OCI-LY1 (cell line): ENCODE data around the gene FCGBP.
"Not testable (repeated sequence)": the region's sequence is repeated elsewhere in the genome, so short reads cannot be mapped to it uniquely, and the experiment has no call there.

ENCODE experiments used
- H2AFZ ChIP-seq: fragments of 200-600 bp; sonication (generic), shearing (Covaris generic); 2 replicates; pipeline ENCODE4 v1.6.0; 2014; ENCODE audit warnings: antibody characterized with exemption, mild to moderate bottlenecking, low read length
- H3F3A ChIP-seq: fragments of 200-600 bp; sonication (generic), shearing (Covaris generic); 2 replicates; pipeline ENCODE4 v1.6.0; 2014; ENCODE audit warnings: mild to moderate bottlenecking, antibody characterized with exemption, low read length, moderate library complexity; ENCODE audit not compliant: insufficient read depth
- H3K27ac ChIP-seq: fragments of 200-600 bp; sonication (generic); 2 replicates; pipeline ENCODE4 v1.5.1; 2014; ENCODE audit warnings: low read length, mixed run types, mild to moderate bottlenecking, low read depth; ENCODE audit not compliant: poor library complexity, severe bottlenecking
- H3K27me3 ChIP-seq: fragments of 200-600 bp; sonication (generic); 2 replicates; pipeline ENCODE4 v1.6.0; 2014; ENCODE audit warnings: antibody characterized with exemption, mild to moderate bottlenecking, low read length, moderate library complexity; ENCODE audit not compliant: insufficient read depth
- H3K36me3 ChIP-seq: fragments of 200-600 bp; sonication (generic); 2 replicates; pipeline ENCODE4 v1.6.1; 2014; ENCODE audit warnings: mild to moderate bottlenecking, antibody characterized with exemption, low read length, moderate library complexity, mixed read lengths; ENCODE audit not compliant: insufficient read depth
- H3K4me1 ChIP-seq: fragments of 200-600 bp; sonication (generic); 2 replicates; pipeline ENCODE4 v1.5.1; 2014; ENCODE audit warnings: mild to moderate bottlenecking, low read length, moderate library complexity; ENCODE audit not compliant: insufficient read depth, severe bottlenecking
- H3K4me2 ChIP-seq: fragments of 200-600 bp; sonication (generic), shearing (Covaris generic); 2 replicates; pipeline ENCODE4 v1.6.1; 2014; ENCODE audit warnings: low read length
- H3K4me3 ChIP-seq: fragments of 200-600 bp; sonication (generic); 2 replicates; pipeline ENCODE4 v1.5.1; 2014; ENCODE audit warnings: low read length, low read depth, mild to moderate bottlenecking, mixed read lengths; ENCODE audit not compliant: poor library complexity, severe bottlenecking
- H3K79me2 ChIP-seq: fragments of 200-600 bp; shearing (Covaris generic); 2 replicates; pipeline ENCODE4 v1.6.1; 2016; ENCODE audit warnings: mixed run types, low read length, mixed read lengths; ENCODE audit not compliant: insufficient read depth
- H3K9ac ChIP-seq: fragments of 200-600 bp; sonication (generic), shearing (Covaris generic); 2 replicates; pipeline ENCODE4 v1.6.1; 2014; ENCODE audit warnings: mild to moderate bottlenecking, low read length, mixed read lengths
- H3K9me2 ChIP-seq: fragments of 200-600 bp; sonication (generic), shearing (Covaris generic); 2 replicates; pipeline ENCODE4 v1.6.1; 2014; ENCODE audit warnings: low read depth, mild to moderate bottlenecking, low read length, mixed read lengths
- H3K9me3 ChIP-seq: fragments of 200-600 bp; shearing (Covaris generic); 2 replicates; pipeline ENCODE4 v1.6.1; 2014; ENCODE audit warnings: low read length, mixed read lengths
- H4K20me1 ChIP-seq: fragments of 200-600 bp; sonication (generic), shearing (Covaris generic); 2 replicates; pipeline ENCODE4 v1.6.0; 2016; ENCODE audit warnings: mild to moderate bottlenecking, low read length; ENCODE audit not compliant: insufficient read depth
- TF ChIP-seq, protein P1 (sequence below): fragments of 200-600 bp; sonication (generic), shearing (Covaris generic); IDR thresholded peaks from 2 replicates; pipeline ENCODE4 v1.5.1; 2017; ENCODE audit warnings: mild to moderate bottlenecking, antibody characterized with exemption, low read length, moderate library complexity, mixed read lengths

FCGBP gene

DNA sequence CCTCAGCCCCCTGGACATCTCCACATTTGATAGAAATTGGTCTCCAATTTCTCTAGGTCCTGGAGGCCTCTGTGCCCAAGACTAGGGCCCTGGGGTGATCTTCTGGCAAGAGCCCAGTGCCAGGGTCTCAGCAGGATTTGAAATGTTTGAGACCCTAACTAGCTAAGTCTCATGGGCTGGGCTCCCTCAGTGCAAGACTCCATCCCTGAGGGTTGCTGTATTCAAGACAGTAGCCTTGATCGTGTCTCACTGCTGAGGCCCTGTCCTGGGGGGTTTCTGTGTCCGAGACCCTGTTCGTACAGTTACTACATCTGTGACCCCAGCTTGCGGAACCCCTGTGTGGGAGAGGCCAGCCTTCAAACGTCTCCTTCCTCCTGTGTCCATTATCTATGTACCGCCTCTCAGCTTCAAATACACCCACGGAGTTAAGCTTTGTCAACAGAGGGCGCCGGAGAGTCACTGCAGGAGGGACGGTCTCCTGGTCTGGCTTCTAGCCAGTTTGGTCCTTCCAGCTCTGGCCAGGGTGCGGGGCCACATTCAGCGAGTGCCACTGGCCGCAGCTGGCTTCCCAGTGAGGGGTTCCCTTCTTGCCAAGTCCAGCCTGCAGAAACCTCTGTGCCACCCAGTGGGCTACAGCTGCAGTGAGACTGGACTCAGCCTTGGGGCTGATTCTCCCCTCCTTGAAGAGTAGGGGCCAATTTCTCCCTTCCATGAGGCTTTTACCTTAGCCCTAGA, 36.8 kb downstream of the FCGBP start:
- H3K4me3 ChIP-seq, H3K9me2 ChIP-seq, H3K4me2 ChIP-seq, H3K9ac ChIP-seq, H2AFZ ChIP-seq, H3K9me3 ChIP-seq, H3K27ac ChIP-seq, H4K20me1 ChIP-seq, H3K36me3 ChIP-seq, H3F3A ChIP-seq, H3K27me3 ChIP-seq, H3K4me1 ChIP-seq, H3K79me2 ChIP-seq: not testable (repeated sequence)
- TF ChIP-seq, protein P1, sequence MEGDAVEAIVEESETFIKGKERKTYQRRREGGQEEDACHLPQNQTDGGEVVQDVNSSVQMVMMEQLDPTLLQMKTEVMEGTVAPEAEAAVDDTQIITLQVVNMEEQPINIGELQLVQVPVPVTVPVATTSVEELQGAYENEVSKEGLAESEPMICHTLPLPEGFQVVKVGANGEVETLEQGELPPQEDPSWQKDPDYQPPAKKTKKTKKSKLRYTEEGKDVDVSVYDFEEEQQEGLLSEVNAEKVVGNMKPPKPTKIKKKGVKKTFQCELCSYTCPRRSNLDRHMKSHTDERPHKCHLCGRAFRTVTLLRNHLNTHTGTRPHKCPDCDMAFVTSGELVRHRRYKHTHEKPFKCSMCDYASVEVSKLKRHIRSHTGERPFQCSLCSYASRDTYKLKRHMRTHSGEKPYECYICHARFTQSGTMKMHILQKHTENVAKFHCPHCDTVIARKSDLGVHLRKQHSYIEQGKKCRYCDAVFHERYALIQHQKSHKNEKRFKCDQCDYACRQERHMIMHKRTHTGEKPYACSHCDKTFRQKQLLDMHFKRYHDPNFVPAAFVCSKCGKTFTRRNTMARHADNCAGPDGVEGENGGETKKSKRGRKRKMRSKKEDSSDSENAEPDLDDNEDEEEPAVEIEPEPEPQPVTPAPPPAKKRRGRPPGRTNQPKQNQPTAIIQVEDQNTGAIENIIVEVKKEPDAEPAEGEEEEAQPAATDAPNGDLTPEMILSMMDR = peak; percentile 41; the same call in 1 of the 2 replicates

DNA sequence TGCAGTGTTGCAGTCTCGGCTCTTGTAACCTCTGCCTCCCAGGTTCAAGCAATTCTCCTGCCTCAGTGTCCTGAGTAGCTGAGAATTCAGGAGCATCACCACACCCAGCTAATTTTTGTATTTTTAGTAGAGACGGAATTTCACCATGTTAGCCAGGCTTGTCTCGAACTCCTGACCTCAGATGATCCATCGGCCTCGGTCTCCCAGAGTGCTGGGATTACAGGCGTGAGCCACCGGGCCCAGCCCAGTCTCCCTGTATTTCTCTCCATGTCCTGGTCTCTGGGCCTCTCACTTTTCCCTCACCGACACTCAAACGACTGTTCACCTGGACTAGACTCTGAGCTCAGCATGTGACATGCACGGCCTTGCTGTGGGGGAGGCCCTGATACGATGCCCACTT, 39.3 kb downstream of the FCGBP start:
- H3K27ac ChIP-seq, H3K4me2 ChIP-seq, H3F3A ChIP-seq, H3K4me1 ChIP-seq, H3K4me3 ChIP-seq, H3K9me2 ChIP-seq, H4K20me1 ChIP-seq, H3K27me3 ChIP-seq, H3K9ac ChIP-seq, H3K79me2 ChIP-seq, H2AFZ ChIP-seq, H3K9me3 ChIP-seq: not testable (repeated sequence)
- H3K36me3 ChIP-seq = peaks cover 25% of the 10 kb centered on the region

DNA sequence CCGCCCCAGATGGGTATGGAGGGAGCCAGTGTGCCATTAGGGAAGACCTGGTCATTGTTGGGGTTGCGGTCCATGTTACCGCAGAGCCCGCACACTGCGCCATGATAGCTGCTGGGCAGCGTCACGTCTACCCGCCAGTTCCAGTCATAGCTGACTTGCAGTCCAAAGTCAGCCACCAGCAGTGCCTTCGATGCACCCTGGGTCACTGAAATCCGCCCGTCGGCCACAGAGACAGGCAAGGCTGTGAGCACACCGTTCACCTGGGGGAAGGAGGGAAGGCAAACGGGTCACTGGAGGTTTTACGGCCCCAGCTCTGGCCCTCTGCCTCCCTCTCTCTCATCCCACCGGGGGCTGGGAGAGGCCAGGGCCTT, 40.2 kb downstream of the FCGBP start:
- not testable (repeated sequence) for H3K4me3 ChIP-seq, H3K79me2 ChIP-seq, H3K9me3 ChIP-seq, H3K4me1 ChIP-seq, H3K27me3 ChIP-seq, H3K4me2 ChIP-seq, H3K9ac ChIP-seq, H4K20me1 ChIP-seq, H3F3A ChIP-seq, H2AFZ ChIP-seq, H3K27ac ChIP-seq, H3K9me2 ChIP-seq
- H3K36me3 ChIP-seq = peaks cover 29% of the 10 kb centered on the region

DNA sequence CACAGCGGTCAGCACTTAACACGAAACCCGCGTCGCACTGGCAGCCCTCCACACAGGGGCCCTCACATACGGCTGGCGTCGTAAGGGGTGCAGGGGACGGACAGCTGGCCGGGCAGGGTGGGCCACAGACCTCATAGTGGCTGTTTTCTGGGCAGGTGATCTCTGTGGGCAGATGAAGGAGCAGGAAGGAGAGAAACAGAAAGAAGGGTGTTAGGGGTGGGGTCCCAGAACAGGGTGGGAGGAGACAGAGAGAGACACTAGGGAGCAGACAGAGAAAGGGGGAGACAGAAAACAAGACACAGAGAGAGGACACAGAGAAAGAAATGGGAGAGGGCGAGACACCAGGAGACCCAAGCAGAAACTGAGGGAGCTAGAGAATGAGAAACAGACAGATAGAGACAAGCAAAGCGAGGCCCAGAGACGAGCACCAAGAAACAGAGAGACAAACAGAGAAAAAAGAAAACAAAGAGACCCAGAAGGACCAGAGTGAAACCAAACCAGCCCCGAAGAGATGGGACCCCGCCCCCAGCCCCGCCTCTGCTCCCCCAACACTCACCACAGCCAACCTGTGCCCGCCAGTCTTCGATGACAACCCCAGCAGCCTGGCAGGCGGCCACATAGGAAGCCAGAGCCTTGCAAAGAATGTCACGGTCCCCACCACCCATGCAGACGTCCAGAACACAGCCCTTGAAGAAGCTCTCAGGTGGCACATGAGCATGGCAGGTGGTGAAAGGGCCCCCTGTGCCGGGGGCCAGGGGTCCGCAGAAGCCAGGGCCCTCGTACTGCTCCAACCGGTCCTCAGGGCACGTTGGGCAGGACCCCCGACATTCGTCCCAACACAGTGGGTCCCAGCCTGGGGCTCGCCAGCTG, 40.8 kb downstream of the FCGBP start:
- not testable (repeated sequence) for H3K9me2 ChIP-seq, H3K79me2 ChIP-seq, H3K9ac ChIP-seq, H4K20me1 ChIP-seq, H3K9me3 ChIP-seq, H3F3A ChIP-seq, H2AFZ ChIP-seq, H3K27ac ChIP-seq, H3K4me1 ChIP-seq, H3K27me3 ChIP-seq, H3K4me3 ChIP-seq, H3K4me2 ChIP-seq
- peaks cover 29% of the 10 kb centered on the region for H3K36me3 ChIP-seq

DNA sequence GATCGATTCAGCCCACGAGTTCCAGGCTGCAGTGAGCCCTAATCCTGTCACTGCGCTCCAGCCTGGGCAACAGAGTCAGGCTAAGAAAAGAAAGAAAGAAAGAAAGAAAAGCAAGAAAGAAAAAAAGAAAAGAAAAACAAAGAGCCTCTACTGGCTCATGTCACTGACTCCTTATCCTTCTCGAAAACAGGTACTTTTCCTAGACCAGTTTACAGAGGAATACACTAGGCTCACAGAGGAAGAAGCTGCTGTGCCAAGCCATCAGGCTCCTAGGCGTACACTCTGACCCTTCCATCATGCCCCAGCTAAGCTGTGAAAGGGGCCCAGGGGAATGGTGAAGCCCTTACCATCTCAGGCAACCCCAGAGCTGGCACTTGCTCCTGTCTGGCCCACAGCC, 41.9 kb downstream of the FCGBP start:
- H3K4me3 ChIP-seq, H3K4me2 ChIP-seq, H4K20me1 ChIP-seq, H3K27ac ChIP-seq, H3K27me3 ChIP-seq, H2AFZ ChIP-seq, H3F3A ChIP-seq, H3K79me2 ChIP-seq, H3K9ac ChIP-seq, H3K9me3 ChIP-seq, H3K9me2 ChIP-seq, H3K4me1 ChIP-seq: not testable (repeated sequence)
- H3K36me3 ChIP-seq = peaks cover 29% of the 10 kb centered on the region

DNA sequence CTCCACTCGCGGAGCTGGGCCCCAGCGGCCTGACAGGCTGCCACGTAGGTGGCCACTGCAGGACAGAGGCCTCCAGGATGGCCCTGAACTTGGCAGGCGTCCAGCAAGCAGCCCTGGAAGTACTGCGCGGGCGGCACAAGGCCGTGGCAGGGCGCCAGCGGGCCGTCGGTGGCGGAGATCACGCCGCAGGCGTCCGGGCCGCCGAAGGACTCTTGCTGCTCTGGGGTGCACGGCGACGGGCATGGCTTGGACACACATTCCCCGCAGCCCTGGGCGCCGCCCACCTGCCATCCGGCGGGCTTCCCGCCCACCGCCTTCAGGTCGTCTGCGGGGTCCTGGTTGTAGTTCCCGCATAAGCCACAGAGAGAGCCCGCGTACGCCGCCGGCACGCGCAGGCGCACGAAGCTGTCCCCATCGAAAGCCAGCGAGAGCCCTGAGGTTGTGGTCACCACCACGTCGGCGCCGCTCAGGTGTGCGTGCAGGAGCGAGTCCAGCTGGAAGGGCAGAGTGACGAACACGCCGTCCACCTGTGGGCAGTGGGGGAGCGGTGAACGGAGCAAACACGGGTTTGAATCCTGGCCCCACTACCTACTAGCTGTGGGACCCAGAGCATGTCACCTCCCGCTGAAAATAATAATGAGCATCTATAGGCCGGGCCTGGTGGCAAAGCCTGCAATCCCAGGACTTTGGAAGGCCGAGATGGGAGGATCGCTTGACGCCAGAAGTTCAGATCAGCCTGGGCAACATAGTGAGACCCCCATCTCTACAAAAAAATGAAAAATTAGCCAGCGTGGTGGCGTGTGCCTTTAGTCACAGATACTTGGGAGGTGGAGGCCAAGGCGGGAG, 42.6 kb downstream of the FCGBP start:
- H3K4me3 ChIP-seq, H3K4me2 ChIP-seq: not testable (repeated sequence)

More for the DNA sequence above, 42.6 kb downstream of the FCGBP start:
- not testable (repeated sequence) for H2AFZ ChIP-seq, H3K9me3 ChIP-seq, H3K9ac ChIP-seq, H3K4me1 ChIP-seq, H3K9me2 ChIP-seq, H4K20me1 ChIP-seq, H3K27me3 ChIP-seq, H3K27ac ChIP-seq, H3K79me2 ChIP-seq, H3F3A ChIP-seq
- peaks cover 29% of the 10 kb centered on the region for H3K36me3 ChIP-seq
